ENCODE measurements around the gene CALD1. TPM values are rescaled to one million over a fixed set of nuclear protein-coding genes. Genes with fewer than 3 reads are reported as not detected.

CALD1 gene
- total RNA-seq, 1 donor from 2014 or later, result 1,941 TPM

DNA sequence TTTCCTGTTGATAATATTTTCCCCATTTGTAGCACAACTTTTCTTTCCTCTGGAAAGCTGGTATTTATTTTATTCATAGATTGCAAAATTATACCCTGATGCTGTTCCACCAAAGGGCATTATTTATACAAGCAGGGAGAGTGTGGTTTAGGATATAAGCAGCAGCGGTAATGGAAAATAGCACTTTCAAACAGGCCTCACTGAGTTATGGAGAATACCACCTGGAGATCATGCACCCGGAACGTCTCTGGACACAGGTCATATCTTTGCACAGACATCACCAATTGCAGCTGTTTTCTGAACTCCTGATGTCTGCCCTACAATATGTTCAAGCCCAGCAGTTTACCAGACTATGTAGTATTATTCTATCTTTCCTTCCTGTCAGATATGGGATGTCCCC, 2.0 kb upstream of the CALD1 start:
- TF ChIP-seq, protein P1, sequence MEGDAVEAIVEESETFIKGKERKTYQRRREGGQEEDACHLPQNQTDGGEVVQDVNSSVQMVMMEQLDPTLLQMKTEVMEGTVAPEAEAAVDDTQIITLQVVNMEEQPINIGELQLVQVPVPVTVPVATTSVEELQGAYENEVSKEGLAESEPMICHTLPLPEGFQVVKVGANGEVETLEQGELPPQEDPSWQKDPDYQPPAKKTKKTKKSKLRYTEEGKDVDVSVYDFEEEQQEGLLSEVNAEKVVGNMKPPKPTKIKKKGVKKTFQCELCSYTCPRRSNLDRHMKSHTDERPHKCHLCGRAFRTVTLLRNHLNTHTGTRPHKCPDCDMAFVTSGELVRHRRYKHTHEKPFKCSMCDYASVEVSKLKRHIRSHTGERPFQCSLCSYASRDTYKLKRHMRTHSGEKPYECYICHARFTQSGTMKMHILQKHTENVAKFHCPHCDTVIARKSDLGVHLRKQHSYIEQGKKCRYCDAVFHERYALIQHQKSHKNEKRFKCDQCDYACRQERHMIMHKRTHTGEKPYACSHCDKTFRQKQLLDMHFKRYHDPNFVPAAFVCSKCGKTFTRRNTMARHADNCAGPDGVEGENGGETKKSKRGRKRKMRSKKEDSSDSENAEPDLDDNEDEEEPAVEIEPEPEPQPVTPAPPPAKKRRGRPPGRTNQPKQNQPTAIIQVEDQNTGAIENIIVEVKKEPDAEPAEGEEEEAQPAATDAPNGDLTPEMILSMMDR (IDR thresholded peaks at IDR 0.05), result no peak
- Mint-ChIP-seq H3K9me3 (ENCODE audit: low read depth) (no peaks in the 10 kb centered on the region), H3K27ac (ENCODE audit: unreplicated experiment) (no peak overlapping the region), H3K4me1 (ENCODE audit: low read depth) (peaks cover 45% of the 10 kb centered on the region), H3K4me3 (ENCODE audit: unreplicated experiment) (no peak overlapping the region), H3K27me3 (ENCODE audit: low read depth) (no peaks in the 10 kb centered on the region), H3K36me3 (ENCODE audit: low read depth) (peaks cover 20% of the 10 kb centered on the region)
- DNase-seq (ENCODE audit: low spot score), result no peak

DNA sequence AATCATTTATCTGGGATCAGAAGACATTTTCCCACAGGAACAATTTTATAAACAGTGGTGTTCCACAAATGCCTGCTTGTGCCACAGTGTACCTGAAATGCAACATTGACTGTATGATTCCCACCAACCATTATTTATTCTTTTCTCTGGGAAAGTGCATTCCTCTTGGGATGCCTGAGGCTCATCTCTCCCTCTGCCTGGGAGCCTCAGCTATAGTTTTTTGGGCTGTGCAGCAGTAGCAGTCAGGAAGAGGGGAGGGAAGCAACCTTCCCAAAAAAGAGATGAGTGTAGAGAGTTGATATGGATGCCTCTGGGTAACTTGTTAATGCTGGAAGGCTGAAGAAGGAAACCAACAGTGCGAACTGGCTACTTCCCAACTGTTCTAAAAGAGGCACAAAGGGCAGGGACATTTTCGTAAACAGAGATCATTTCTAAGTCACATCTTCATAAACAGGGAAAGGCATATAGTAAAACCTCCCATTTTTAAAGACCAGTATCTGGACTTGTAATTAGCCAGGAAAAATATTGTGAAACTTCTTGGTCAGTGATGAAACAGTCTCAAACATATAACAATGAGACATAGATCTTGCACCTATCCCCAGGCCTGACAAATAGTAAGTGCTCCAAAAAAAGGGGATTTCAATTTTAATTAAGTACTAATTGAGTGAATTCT, 1.4 kb upstream of the CALD1 start:
- Mint-ChIP-seq H3K27me3 (ENCODE audit: low read depth) (no peaks in the 10 kb centered on the region), H3K9me3 (ENCODE audit: low read depth) (no peaks in the 10 kb centered on the region), H3K4me1 (ENCODE audit: low read depth) (peaks cover 40% of the 10 kb centered on the region), H3K36me3 (ENCODE audit: low read depth) (peaks cover 20% of the 10 kb centered on the region), H3K27ac (ENCODE audit: unreplicated experiment) (no peak overlapping the region), H3K4me3 (ENCODE audit: unreplicated experiment) (peak overlapping the region; percentile 23)
- DNase-seq (ENCODE audit: low spot score), result no peak
- TF ChIP-seq, protein P1 (IDR thresholded peaks at IDR 0.05), result no peak

DNA sequence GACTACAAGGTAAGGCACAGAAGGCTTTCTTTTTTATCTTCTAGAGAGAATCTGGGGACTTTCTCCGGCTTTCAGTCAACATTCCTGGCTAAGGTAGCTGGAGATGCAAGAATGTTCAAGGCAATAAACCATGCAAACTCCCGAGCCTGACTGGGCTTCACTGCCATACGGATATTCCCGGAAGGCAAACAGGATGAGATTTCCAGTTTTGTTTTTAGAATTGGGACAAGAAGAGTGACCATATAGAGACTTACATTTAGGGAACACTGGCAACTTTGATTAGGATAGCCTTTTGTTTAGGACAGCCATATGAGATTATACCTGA, 269 bp downstream of the CALD1 start:
- TF ChIP-seq, protein P1 (IDR thresholded peaks at IDR 0.05), result no peak
- peaks cover 20% of the 10 kb centered on the region for H3K36me3 Mint-ChIP-seq (ENCODE audit: low read depth)
- H3K27me3 Mint-ChIP-seq (ENCODE audit: low read depth), result no peaks in the 10 kb centered on the region
- H3K4me3 Mint-ChIP-seq (ENCODE audit: unreplicated experiment), result no peak overlapping the region
- peaks cover 25% of the 10 kb centered on the region for H3K4me1 Mint-ChIP-seq (ENCODE audit: low read depth)
- DNase-seq (ENCODE audit: low spot score), result no peak
- H3K9me3 Mint-ChIP-seq (ENCODE audit: low read depth), result no peaks in the 10 kb centered on the region
- H3K27ac Mint-ChIP-seq (ENCODE audit: unreplicated experiment), result no peak overlapping the region

DNA sequence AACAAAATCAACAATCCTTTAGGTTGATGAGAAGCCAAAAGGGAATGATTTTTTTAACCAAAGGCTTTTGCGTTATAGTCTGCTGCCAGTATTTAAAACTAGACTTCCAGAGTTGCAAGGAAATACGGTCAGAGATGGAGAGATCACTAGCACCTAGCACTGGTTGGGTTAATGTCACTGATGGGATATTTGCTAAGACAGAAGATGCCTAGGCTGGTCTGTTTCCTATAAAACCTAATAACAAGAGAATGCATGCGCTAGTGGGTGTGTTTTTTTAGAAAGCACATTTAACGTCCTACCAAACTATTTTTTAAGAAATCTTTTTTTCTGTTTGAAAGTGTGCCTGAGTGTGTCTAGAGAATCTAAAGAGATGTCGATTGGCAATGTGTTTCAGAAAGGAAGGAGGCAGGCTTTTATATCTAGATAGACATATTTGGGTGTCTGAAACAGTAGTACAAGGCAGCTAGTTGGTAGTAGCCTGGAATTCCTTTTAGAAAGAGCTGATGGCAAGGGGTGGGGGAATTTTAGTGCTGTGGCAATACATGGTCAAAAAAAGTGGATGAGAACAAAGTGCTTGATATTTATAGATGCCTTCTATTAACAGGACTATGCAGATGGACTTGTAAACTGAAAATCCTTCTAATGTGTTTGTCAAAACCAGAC, 863 bp downstream of the CALD1 start:
- Mint-ChIP-seq H3K36me3 (ENCODE audit: low read depth) (peaks cover 20% of the 10 kb centered on the region), H3K27ac (ENCODE audit: unreplicated experiment) (no peak overlapping the region)

DNA sequence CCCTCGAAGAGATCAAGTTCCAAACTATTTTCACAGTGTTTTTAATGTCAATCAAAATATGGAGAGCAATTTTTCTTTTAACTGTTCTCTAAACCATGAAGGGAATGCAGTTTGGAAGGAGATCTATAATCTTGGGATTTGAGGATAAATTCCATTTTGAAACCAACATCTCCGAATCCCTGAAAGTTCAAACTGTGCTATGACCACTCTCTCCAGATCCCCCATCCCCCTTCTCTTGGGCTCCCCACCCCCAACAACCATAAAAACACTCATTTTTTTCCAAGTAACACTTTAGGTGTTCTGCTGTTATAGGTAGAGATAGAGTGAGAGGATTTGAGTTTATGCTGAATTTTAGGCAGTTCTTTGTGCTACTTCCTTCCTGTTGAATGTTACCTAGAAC, 1.7 kb downstream of the CALD1 start:
- H3K4me1 Mint-ChIP-seq (ENCODE audit: low read depth), result peaks cover 23% of the 10 kb centered on the region
- H3K36me3 Mint-ChIP-seq (ENCODE audit: low read depth), result peaks cover 20% of the 10 kb centered on the region
- no peak overlapping the region for H3K27ac Mint-ChIP-seq (ENCODE audit: unreplicated experiment)

More for the DNA sequence above, 863 bp downstream of the CALD1 start:
- no peaks in the 10 kb centered on the region for H3K27me3 Mint-ChIP-seq (ENCODE audit: low read depth)
- H3K4me3 Mint-ChIP-seq (ENCODE audit: unreplicated experiment), result no peak overlapping the region
- TF ChIP-seq, protein P1 (IDR thresholded peaks at IDR 0.05), result peak; percentile 1
- peaks cover 23% of the 10 kb centered on the region for H3K4me1 Mint-ChIP-seq (ENCODE audit: low read depth)
- H3K9me3 Mint-ChIP-seq (ENCODE audit: low read depth), result no peaks in the 10 kb centered on the region
- no peak for DNase-seq (ENCODE audit: low spot score)

More for the DNA sequence above, 1.7 kb downstream of the CALD1 start:
- TF ChIP-seq, protein P1 (IDR thresholded peaks at IDR 0.05), result no peak
- no peak for DNase-seq (ENCODE audit: low spot score)
- H3K4me3 Mint-ChIP-seq (ENCODE audit: unreplicated experiment), result no peak overlapping the region
- no peaks in the 10 kb centered on the region for H3K9me3 Mint-ChIP-seq (ENCODE audit: low read depth)
- no peaks in the 10 kb centered on the region for H3K27me3 Mint-ChIP-seq (ENCODE audit: low read depth)

All from chondrocyte (in vitro differentiated cells).